SJSA1 (cell line): ENCODE data around the gene PRR23E. TPM values are rescaled to one million over a fixed set of nuclear protein-coding genes. Genes with fewer than 3 reads are reported as not detected.

Source experiments
- DNase-seq, 2 experiments: peaks; one replicate each; pipeline ENCODE4 v3.0.0-alpha.2; 2015 to 2020; ENCODE audit warnings: low spot score in 2 of 2, low read depth in 1 of 2
- H3K27ac ChIP-seq: fragments of 250-450 bp; sonication (Bioruptor Pico); 2 replicates; pipeline ENCODE4 v1.5.1; 2020; ENCODE audit warnings: mild to moderate bottlenecking, moderate library complexity
- H3K27me3 ChIP-seq: fragments of 250-450 bp; sonication (Bioruptor Pico); replicated peaks from 2 replicates; pipeline ENCODE4 v1.5.1; 2020; ENCODE audit warnings: mild to moderate bottlenecking, moderate library complexity
- H3K36me3 ChIP-seq: fragments of 250-450 bp; sonication (Bioruptor Pico); 2 replicates; pipeline ENCODE4 v1.5.1; 2020; ENCODE audit warnings: mild to moderate bottlenecking
- H3K4me1 ChIP-seq: fragments of 250-450 bp; sonication (Bioruptor Pico); replicated peaks from 2 replicates; pipeline ENCODE4 v1.6.1; 2021; ENCODE audit warnings: mild to moderate bottlenecking
- H3K4me3 ChIP-seq: fragments of 250-450 bp; sonication (Bioruptor Pico); 2 replicates; pipeline ENCODE4 v1.5.1; 2020; ENCODE audit warnings: mild to moderate bottlenecking
- H3K9me3 ChIP-seq: fragments of 250-450 bp; sonication (Bioruptor Pico); replicated peaks from 2 replicates; pipeline ENCODE4 v1.5.1; 2020; ENCODE audit warnings: mild to moderate bottlenecking
- total RNA-seq: library from RNA; depleted of rRNA; stranded (reverse); fragments of >200 nt; shearing (Covaris generic); gene quantifications from 2 replicates; pipeline ENCODE4 v1.2.3, GENCODE V29; 2014; rRNA removed

The PRR23E gene
- total RNA-seq, 1 experiment from 2014 or later = not detected

DNA sequence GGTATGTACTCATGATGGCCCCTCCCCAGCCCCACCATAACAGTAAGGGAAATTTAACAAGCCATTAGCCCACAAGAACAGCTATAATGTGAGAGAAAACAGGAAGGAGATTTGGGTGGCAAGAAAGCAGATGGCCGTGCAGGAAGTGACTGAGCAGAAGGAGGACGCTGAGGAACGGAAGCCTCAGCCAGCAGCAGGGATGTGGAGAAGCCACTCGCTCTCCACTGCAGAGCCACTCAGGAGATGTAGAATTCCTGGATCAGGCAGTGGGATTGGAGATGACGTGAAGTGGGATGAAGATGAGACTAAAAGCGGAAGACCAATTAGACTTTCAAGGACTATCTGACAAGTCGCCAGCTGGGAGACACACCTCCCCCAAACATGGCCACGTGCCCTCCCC, 31.2 kb downstream of the PRR23E start:
- no peak for DNase-seq
- peaks cover 2% of the 10 kb centered on the region for H3K27me3 ChIP-seq
- H3K27ac ChIP-seq = no peak overlapping the region
- H3K9me3 ChIP-seq = no peaks in the 10 kb centered on the region
- H3K36me3 ChIP-seq = no peaks in the 10 kb centered on the region
- H3K4me3 ChIP-seq = no peak overlapping the region
- no peaks in the 10 kb centered on the region for H3K4me1 ChIP-seq

- Histone ChIP-seq H3K27ac (no peak overlapping the region), H3K4me1 (no peaks in the 10 kb centered on the region), H3K36me3 (no peaks in the 10 kb centered on the region), H3K9me3 (no peaks in the 10 kb centered on the region), H3K27me3 (no peaks in the 10 kb centered on the region), H3K4me3 (no peak overlapping the region)
- no peak for DNase-seq
These were observed 33.5 kb downstream of the PRR23E start for GRCh38 chr3:127226457-127226856.

GRCh38 chr3:127226946-127227842, 34.3 kb downstream of the PRR23E start:
- no peaks in the 10 kb centered on the region for H3K36me3 ChIP-seq
- H3K4me3 ChIP-seq = no peak overlapping the region
- no peaks in the 10 kb centered on the region for H3K27me3 ChIP-seq
- DNase-seq = no peak
- no peaks in the 10 kb centered on the region for H3K4me1 ChIP-seq
- no peaks in the 10 kb centered on the region for H3K9me3 ChIP-seq
- H3K27ac ChIP-seq = no peak overlapping the region

DNA sequence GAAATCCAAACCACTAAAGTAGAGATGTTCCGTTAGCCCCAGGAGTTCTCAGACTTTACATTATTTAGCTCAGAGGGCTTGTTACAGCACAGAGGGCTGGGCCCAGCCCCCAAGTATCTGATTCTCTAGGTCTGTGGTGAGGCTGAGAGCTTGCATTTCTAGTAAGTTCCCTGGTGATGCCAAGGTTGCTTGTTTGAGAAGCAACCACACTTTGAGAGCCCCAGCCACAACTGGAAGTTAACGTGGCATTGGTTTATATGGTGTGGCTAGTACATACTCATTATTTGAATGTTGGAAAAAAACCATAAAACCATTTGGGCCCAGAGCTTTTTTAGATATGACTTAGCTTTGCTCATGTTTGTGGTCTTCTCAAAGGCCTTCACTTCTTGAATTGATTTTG, 35.9 kb downstream of the PRR23E start:
- H3K4me1 ChIP-seq = no peaks in the 10 kb centered on the region
- H3K9me3 ChIP-seq = no peaks in the 10 kb centered on the region
- no peaks in the 10 kb centered on the region for H3K36me3 ChIP-seq
- no peak overlapping the region for H3K27ac ChIP-seq
- H3K27me3 ChIP-seq = no peaks in the 10 kb centered on the region
- no peak overlapping the region for H3K4me3 ChIP-seq
- DNase-seq = peak in 1 of 2 experiments; percentile 4

DNA sequence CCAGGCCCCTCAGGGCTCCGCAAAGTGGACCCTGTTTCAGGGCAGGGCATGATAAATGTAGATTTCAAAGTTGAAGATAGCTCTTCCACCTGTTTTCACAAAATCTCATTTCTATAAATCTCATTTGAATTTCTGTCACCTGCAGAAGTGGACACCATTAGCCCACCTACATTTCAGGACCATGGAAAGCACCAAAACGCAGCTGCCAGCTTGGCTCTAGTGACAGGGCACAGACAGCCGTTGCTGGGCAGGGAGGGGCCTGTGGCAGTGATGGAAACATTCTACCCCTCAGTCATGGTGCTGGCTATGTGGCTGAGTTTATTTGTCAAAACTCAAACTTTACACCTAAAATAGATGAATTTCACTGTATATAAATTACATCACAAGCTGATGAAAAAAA, 40.4 kb downstream of the PRR23E start:
- Histone ChIP-seq H3K36me3 (no peaks in the 10 kb centered on the region), H3K4me1 (no peaks in the 10 kb centered on the region), H3K27me3 (no peaks in the 10 kb centered on the region), H3K27ac (no peak overlapping the region), H3K4me3 (no peak overlapping the region), H3K9me3 (no peaks in the 10 kb centered on the region)
- no peak for DNase-seq

DNA sequence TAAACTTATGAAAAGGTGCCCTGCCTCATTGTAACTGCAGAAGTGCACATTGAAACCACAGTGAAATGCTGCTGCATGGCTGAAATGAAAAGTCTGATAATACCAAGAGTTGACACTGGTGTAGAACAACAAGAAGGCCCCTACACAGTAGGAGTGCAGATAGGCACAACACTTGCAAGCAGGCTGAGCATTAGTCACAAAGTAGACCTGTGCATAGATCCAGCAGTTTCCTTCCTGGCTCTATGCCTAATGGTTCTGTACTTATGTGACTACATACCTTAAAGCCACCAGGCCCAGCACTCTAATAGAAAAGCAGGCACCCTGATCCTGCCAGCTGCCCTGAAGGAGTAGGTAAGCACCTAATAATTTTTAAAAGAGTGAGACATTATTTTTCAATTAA, 41.8 kb downstream of the PRR23E start:
- DNase-seq = no peak
- H3K36me3 ChIP-seq = no peaks in the 10 kb centered on the region
- H3K9me3 ChIP-seq = no peaks in the 10 kb centered on the region
- H3K27me3 ChIP-seq = no peaks in the 10 kb centered on the region
- H3K4me3 ChIP-seq = no peak overlapping the region
- no peaks in the 10 kb centered on the region for H3K4me1 ChIP-seq
- no peak overlapping the region for H3K27ac ChIP-seq

DNA sequence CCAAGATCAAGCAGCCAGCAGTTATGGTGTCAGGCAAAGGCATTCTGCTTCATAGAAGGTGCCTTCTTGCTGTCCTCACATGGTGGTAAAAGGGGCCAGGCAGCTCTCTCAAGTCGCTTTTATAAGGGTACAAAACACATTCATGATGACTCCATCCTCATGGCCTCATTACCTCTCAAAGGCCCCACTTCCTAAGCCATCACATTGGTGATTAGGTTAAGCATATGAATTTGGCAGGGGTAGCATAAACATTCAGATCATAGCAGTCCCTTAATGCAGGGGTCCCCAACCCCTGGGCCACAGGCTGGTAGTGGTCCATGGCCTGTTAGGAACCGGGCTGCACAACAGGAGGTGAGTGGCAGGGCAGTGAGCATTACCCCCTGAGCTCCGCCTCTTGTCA, 42.8 kb downstream of the PRR23E start:
- DNase-seq = no peak
- Histone ChIP-seq H3K27ac (no peak overlapping the region), H3K36me3 (no peaks in the 10 kb centered on the region), H3K4me1 (no peaks in the 10 kb centered on the region), H3K9me3 (no peaks in the 10 kb centered on the region), H3K27me3 (no peaks in the 10 kb centered on the region), H3K4me3 (no peak overlapping the region)

GRCh38 chr3:127237835-127238234, 44.9 kb downstream of the PRR23E start:
- no peaks in the 10 kb centered on the region for H3K4me1 ChIP-seq
- H3K27me3 ChIP-seq = no peaks in the 10 kb centered on the region; the same call in 1 of the 2 replicates
- no peaks in the 10 kb centered on the region for H3K9me3 ChIP-seq
- H3K36me3 ChIP-seq = no peaks in the 10 kb centered on the region
- DNase-seq = no peak
- no peak overlapping the region for H3K4me3 ChIP-seq
- H3K27ac ChIP-seq = no peak overlapping the region

DNA sequence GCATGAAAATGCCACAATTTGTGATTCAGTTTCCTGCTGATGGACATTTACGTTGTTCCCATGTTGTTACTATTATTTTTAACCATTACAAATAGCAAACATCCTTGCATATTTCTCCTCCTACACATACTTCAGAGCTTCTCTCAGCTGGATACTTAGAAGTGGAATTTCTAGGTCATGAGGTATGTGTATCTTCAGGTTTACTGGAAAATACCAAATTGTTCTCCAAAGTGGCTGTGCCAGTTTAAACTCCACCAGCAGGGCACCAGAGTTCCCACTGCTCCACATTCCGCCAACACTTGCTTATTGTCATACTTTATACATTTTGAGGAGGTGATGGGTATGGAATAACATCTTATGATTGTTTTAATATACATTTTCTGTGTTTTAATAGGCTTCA, 45.7 kb downstream of the PRR23E start:
- Histone ChIP-seq H3K4me3 (no peak overlapping the region), H3K9me3 (no peaks in the 10 kb centered on the region)
- no peak for DNase-seq

GRCh38 chr3:127247292-127247691, 54.4 kb downstream of the PRR23E start:
- H3K9me3 ChIP-seq = peaks cover 5% of the 10 kb centered on the region; the same call in 1 of the 2 replicates
- no peaks in the 10 kb centered on the region for H3K4me1 ChIP-seq
- DNase-seq = no peak
- H3K27ac ChIP-seq = no peak overlapping the region
- H3K27me3 ChIP-seq = no peaks in the 10 kb centered on the region
- H3K4me3 ChIP-seq = no peak overlapping the region
- no peaks in the 10 kb centered on the region for H3K36me3 ChIP-seq

More for the DNA sequence above, 45.7 kb downstream of the PRR23E start:
- no peaks in the 10 kb centered on the region for H3K4me1 ChIP-seq
- H3K36me3 ChIP-seq = no peaks in the 10 kb centered on the region
- H3K27me3 ChIP-seq = no peaks in the 10 kb centered on the region; the same call in 1 of the 2 replicates
- H3K27ac ChIP-seq = no peak overlapping the region

Other genes with a start within 250 kb of the PRR23E start
- 28.7 and 44.4 TPM in 2 replicates for gene PLXNA1, start 210.0 kb upstream of the PRR23E start, total RNA-seq
- gene PRR20G, start 94.9 kb downstream of the PRR23E start, total RNA-seq = not detected in 2 replicates